Activated CD8-positive, alpha-beta memory T cell treated with anti-CD3 and anti-CD28 coated beads, Interleukin-2, amount 10 ng/mL, durations not matched to agents 7 days and 5 days (primary cell): ENCODE measurements around the gene ARID4B. TPM values are rescaled to one million over a fixed set of nuclear protein-coding genes. Genes with fewer than 3 reads are reported as not detected.
"Not testable (repeated sequence)": the region's sequence is repeated elsewhere in the genome, so short reads cannot be mapped to it uniquely, and the experiment has no call there.

Experiments
- ATAC-seq: fragments of 150-1000 bp; cut with Tn5 transposase; one replicate; pipeline ENCODE4 v1.10.0; 2021; ENCODE audit warnings: moderate library complexity
- CTCF ChIA-PET: fragments of 350-600 bp; sonication (Branson Sonifier 250); formaldehyde crosslinking; loops from one replicate; lab custom pipeline; 2021; ENCODE audit warnings: antibody characterized with exemption; lab: Charles Lee
- DNase-seq: peaks from one replicate; pipeline ENCODE4 v3.0.0-alpha.2; 2020
- H3K27ac Mint-ChIP-seq: one replicate; pipeline ENCODE4 v1.8.0; 2021; ENCODE audit warnings: mild to moderate bottlenecking, mixed read lengths
- H3K27me3 Mint-ChIP-seq: one replicate; pipeline ENCODE4 v1.8.0; 2021; ENCODE audit warnings: mixed read lengths
- H3K36me3 Mint-ChIP-seq: one replicate; pipeline ENCODE4 v1.8.0; 2021; ENCODE audit warnings: mild to moderate bottlenecking, mixed read lengths
- H3K4me1 Mint-ChIP-seq: one replicate; pipeline ENCODE4 v1.8.0; 2021; ENCODE audit warnings: mixed read lengths
- H3K4me3 Mint-ChIP-seq: one replicate; pipeline ENCODE4 v1.8.0; 2021; ENCODE audit warnings: mild to moderate bottlenecking, moderate library complexity, mixed read lengths
- H3K9me3 Mint-ChIP-seq: one replicate; pipeline ENCODE4 v1.8.0; 2022; ENCODE audit warnings: low read depth, mixed read lengths
- total RNA-seq, 2 experiments: library from RNA; stranded (reverse); gene quantifications; one replicate each; pipeline ENCODE4 v1.2.3, GENCODE V29; 2021

ARID4B gene
- total RNA-seq, 2 experiments from 2014 or later = 43.3 to 61.0 TPM

DNA sequence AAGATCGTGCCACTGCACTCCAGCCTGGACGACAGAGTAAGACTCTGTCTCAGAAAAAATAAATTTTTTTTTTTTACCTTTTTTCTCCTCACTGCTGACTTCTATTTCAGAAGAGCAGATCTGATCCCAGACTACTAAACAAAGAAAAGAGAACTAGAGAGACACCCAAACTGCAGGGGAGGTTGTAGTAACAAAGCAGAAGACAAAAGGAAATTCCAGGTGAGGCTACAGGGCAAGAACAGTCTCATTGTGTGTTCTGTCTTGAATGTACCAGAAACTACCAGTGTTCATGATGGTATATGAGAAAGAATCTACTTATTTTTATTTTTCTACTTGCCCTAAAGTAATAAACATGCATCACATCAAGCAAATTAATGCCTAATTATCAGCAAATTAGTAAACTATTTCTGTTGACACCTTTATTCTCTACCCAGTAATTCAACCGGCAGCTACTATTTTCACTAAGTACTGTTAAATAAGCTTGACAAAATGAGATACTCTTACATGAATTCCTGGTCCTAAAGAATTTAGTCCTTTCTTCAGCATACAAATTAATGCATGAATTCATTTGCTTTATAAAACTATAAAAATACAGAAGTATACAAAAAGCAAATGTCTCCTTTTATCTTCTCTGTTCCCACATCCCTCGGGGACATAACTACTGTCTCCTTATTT lies 40.6 kb downstream of the ARID4B start:
- CTCF ChIA-PET = no interaction called here
- ATAC-seq = no peak
- H3K27ac Mint-ChIP-seq = no peak overlapping the region

DNA sequence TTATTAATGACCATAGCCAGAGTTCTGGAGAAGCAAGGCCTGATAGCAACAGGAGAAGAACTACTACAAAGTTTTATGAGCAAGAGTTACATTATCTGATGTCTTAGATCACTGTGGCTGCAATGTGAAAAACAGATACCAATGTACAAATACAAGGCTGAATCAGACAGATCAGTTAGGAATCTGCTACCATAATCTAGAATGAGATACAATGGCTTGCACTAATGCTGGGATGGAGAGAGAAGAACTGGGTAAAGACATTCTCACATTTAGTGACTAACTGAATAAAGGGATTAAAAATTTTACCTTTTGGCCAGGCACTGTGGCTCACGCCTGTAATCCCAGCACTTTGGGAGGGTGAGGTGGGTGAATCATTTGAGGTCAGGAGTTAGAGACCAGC lies 41.3 kb downstream of the ARID4B start:
- peaks cover 8% of the 10 kb centered on the region for H3K36me3 Mint-ChIP-seq
- DNase-seq = no peak
- CTCF ChIA-PET = no interaction called here
- H3K4me3 Mint-ChIP-seq = no peak overlapping the region
- no peak for ATAC-seq
- H3K4me1 Mint-ChIP-seq = peaks cover 37% of the 10 kb centered on the region
- no peak overlapping the region for H3K27ac Mint-ChIP-seq
- no peaks in the 10 kb centered on the region for H3K9me3 Mint-ChIP-seq
- no peaks in the 10 kb centered on the region for H3K27me3 Mint-ChIP-seq

More for the DNA sequence above, 40.6 kb downstream of the ARID4B start:
- no peaks in the 10 kb centered on the region for H3K9me3 Mint-ChIP-seq
- peaks cover 36% of the 10 kb centered on the region for H3K4me1 Mint-ChIP-seq
- H3K36me3 Mint-ChIP-seq = peaks cover 8% of the 10 kb centered on the region
- DNase-seq = no peak
- H3K27me3 Mint-ChIP-seq = no peaks in the 10 kb centered on the region
- no peak overlapping the region for H3K4me3 Mint-ChIP-seq

DNA sequence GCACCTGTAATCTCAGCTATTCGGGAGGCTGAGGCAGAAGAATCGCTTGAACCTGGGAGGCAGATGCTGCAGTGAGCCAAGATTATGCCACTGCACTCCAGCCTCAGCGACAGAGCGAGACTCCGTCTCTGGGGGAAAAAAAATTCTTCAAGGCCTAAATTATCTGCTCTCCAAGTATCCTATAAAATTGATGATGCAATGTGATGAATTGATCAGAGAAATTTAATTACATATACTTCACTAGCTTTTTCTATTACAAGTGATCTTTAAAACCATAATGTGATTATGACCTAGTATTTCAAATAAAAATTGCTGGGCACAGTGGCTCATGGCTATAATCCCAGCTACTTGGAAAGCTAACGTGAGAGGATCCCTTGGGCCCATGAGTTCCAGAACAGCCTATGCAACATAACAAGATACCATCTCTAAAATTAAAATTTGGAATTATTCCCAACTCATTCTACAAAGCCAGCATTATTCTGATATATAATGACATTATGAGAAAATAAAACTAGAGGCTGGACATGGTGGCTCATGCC lies 43.7 kb downstream of the ARID4B start:
- no peak overlapping the region for H3K27ac Mint-ChIP-seq
- H3K4me3 Mint-ChIP-seq = no peak overlapping the region
- CTCF ChIA-PET = interaction anchor here (0.9 to 1.1 kb wide), 2 partner anchors 9 to 132 kb away, joined by 3 read pairs; no protein-coding TSS in a partner anchor
- H3K27me3 Mint-ChIP-seq = no peaks in the 10 kb centered on the region
- H3K36me3 Mint-ChIP-seq = peaks cover 7% of the 10 kb centered on the region
- ATAC-seq = no peak
- peaks cover 30% of the 10 kb centered on the region for H3K4me1 Mint-ChIP-seq
- DNase-seq = no peak
- H3K9me3 Mint-ChIP-seq = no peaks in the 10 kb centered on the region

DNA sequence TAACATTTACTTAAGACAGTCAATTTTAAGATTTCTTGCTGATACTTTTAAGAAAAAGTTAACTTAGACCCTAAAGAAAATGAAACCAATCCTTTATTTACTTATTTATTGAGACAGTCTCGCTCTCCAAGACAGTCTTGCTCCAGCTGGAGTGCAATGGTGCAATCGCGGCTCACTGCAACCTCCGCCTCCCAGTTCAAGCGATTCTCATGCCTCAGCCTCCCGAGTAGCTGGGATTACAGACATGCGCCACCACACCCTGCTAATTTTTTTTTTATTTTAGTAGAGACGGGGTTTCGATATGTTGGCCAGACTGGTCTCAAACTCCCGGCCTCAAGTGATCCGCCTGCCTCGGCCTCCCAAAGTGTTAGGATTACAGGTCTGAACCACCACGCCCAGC lies 44.3 kb downstream of the ARID4B start:
- not testable (repeated sequence) for H3K36me3 Mint-ChIP-seq, H3K9me3 Mint-ChIP-seq, H3K4me3 Mint-ChIP-seq, H3K27me3 Mint-ChIP-seq, DNase-seq, H3K27ac Mint-ChIP-seq, ATAC-seq
- H3K4me1 Mint-ChIP-seq = peaks cover 27% of the 10 kb centered on the region
- CTCF ChIA-PET = interaction anchor here (0.9 kb wide), 1 partner anchor 8 kb away, joined by 3 read pairs; no protein-coding TSS in a partner anchor

DNA sequence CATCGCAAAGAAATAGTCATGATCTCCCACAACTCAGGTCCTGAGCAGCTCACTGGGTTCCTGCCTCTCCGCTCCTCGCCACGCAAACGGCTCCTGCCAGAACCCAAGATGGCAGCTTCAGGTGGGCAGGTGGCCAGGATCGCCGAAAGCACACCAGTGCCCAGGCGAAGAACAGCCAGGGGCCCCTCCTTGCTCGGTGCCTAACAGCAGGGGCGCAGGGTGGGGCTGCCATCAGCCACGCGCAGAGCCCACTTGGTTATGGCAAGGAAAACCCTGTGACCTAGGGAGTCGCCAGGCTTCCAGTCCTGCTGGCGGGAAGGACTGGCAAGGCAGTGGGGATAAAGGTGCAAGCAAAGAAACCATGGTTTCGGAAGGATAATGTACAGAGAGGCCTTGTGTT lies 47.5 kb downstream of the ARID4B start:
- CTCF ChIA-PET = no interaction called here
- Mint-ChIP-seq H3K9me3 (no peaks in the 10 kb centered on the region), H3K4me3 (no peak overlapping the region), H3K27me3 (no peaks in the 10 kb centered on the region), H3K27ac (no peak overlapping the region), H3K36me3 (peaks cover 4% of the 10 kb centered on the region), H3K4me1 (peaks cover 20% of the 10 kb centered on the region)
- ATAC-seq = no peak
- no peak for DNase-seq

DNA sequence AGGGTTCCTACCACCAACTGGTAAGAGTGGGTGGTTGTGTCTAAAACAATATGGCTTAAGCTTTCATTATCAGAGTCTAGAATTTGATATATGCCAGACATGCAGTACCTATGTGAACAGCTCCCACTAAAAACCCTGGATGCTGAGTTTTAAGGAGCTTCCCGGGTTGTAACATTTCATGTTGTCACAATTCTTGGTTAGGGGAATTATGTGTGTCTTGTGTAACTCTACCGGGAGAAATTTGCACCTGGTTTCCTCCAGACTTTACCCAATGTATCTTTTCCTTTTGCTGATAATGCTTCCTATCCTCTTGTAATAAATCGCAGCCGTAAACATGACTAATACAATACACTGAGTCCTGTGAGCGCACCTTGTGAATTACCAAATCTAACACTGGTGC lies 48.3 kb downstream of the ARID4B start:
- DNase-seq = no peak
- ATAC-seq = no peak
- H3K4me1 Mint-ChIP-seq = peaks cover 25% of the 10 kb centered on the region
- CTCF ChIA-PET = no interaction called here
- H3K27me3 Mint-ChIP-seq = no peaks in the 10 kb centered on the region
- no peak overlapping the region for H3K4me3 Mint-ChIP-seq
- no peaks in the 10 kb centered on the region for H3K9me3 Mint-ChIP-seq
- H3K27ac Mint-ChIP-seq = no peak overlapping the region
- H3K36me3 Mint-ChIP-seq = peaks cover 4% of the 10 kb centered on the region

DNA sequence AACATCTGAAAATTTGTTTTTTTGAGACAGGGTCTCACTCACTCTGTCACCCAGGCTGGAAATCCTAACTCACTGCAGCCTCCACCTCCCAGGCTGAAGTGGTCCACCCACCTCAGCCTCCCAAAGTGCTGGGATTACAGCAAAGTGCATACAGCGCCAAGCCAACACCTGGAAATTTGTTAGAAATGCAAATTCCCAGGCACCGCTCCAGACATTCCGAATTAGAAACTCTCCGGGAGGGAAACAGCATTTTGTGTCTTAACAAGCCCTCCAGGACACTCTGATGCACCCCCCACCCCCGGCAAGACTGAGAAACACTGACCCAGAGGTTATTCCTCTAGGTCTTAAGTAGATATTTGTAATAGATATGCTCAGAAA lies 49.1 kb downstream of the ARID4B start:
- Mint-ChIP-seq H3K36me3 (peaks cover 4% of the 10 kb centered on the region), H3K27ac (no peak overlapping the region), H3K4me3 (no peak overlapping the region), H3K9me3 (no peaks in the 10 kb centered on the region), H3K4me1 (peaks cover 25% of the 10 kb centered on the region), H3K27me3 (no peaks in the 10 kb centered on the region)
- no peak for DNase-seq
- ATAC-seq = no peak
- CTCF ChIA-PET = no interaction called here

DNA sequence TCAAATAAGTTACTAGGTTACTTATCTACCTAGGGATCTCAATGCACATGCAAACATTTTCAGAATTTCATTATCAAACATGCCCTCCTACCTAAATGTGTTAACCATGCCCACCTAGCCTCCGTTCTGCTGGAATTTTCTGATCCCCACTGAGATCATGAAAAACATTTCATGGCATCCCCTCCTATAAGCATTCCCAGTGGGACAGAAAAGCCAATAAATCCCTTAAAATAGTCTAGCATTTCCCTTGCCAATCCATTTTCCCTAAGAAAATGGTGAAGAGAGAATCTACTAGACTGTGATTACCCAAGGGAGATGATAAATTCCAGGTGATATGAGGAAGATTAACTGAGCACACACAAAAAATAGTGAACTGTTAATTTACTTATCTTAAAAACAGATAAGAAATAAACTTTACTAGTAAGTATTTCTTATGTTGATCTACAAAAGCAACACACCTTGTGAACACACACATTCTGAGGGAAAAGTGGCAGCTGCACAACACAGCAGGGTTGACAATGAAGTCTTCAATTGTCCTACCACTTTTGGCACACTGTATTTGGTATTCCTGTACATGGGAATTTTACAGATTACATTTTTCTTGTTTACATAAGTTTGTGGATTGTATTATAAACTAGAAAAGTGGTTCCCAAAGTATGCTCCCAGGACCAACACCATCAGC lies 49.6 kb downstream of the ARID4B start:
- no peak overlapping the region for H3K4me3 Mint-ChIP-seq
- H3K36me3 Mint-ChIP-seq = peaks cover 4% of the 10 kb centered on the region
- CTCF ChIA-PET = interaction anchor here (1.6 kb wide), 1 partner anchor 25 kb away, joined by 3 read pairs; no protein-coding TSS in a partner anchor
- no peaks in the 10 kb centered on the region for H3K27me3 Mint-ChIP-seq
- ATAC-seq = no peak
- no peaks in the 10 kb centered on the region for H3K9me3 Mint-ChIP-seq
- peaks cover 25% of the 10 kb centered on the region for H3K4me1 Mint-ChIP-seq
- no peak for DNase-seq
- H3K27ac Mint-ChIP-seq = no peak overlapping the region

DNA sequence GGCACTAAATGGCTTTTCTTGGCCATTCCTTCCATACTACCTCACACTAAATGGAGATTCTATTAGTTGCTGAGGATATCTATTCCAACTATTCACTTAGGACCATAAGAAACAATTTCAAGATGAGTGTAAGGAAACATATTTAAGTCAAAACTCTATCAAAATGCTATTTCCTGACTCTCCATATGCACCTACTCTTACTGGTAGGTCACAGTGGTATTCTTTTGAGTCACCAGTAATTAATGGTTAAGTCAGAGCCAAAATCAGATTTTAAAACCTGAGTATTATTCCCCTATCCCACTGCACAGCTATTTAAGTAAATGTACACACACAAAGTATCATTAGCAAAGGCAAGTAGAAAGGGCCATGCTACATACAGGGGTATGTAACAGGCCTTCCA lies 50.3 kb downstream of the ARID4B start:
- no peaks in the 10 kb centered on the region for H3K9me3 Mint-ChIP-seq
- no peak overlapping the region for H3K27ac Mint-ChIP-seq
- peaks cover 4% of the 10 kb centered on the region for H3K36me3 Mint-ChIP-seq
- H3K4me1 Mint-ChIP-seq = peaks cover 25% of the 10 kb centered on the region
- ATAC-seq = no peak
- CTCF ChIA-PET = interaction anchor here (1.6 kb wide), 1 partner anchor 25 kb away, joined by 3 read pairs; no protein-coding TSS in a partner anchor
- no peak overlapping the region for H3K4me3 Mint-ChIP-seq
- DNase-seq = no peak
- H3K27me3 Mint-ChIP-seq = no peaks in the 10 kb centered on the region

DNA sequence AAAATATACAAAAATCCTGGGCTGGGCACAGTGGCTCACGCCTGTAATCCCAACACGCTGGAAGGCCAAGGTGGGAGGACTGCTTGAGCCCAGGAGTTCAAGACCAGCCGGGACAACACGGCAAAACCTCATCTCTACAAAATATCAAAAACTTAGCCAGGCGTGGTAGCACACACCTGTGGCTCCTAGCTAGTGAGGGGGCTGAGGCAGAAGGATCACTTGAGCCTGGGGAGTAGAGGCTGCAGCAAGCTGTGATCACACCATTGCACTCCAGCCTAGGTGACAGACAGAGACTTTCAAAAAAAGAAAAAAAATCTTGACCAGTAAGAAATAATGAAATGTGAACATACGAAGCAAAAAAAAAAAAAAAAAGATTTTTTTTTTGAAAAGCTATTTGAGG lies 52.1 kb downstream of the ARID4B start:
- no peak for DNase-seq

DNA sequence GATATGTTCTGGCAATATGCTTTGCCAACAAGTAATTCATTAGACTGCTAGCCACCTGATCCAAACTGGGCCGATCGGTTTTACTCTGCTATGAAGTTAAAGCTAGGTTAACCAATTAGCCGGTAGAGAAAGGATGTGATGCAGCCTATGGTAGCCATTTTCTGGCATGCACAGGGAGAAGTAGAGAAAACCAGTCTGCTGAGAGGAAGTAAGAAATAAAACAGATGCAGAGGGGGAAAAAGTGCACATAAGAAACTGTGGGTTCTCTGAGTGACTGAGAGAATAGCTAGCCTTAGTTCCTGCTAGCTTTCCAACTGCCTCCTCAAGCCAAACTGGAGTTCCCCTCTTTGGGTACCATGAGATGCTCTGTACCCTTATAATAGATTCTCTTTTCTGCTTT lies 52.8 kb downstream of the ARID4B start:
- Mint-ChIP-seq H3K27me3 (no peaks in the 10 kb centered on the region), H3K36me3 (peaks cover 6% of the 10 kb centered on the region), H3K27ac (peak overlapping the region; percentile 51), H3K4me1 (peaks cover 38% of the 10 kb centered on the region), H3K4me3 (no peak overlapping the region), H3K9me3 (no peaks in the 10 kb centered on the region)
- ATAC-seq = peak; percentile 66
- no peak for DNase-seq
- CTCF ChIA-PET = interaction anchor here (1.0 to 1.6 kb wide), 6 partner anchors 8 to 698 kb away, joined by 3 to 5 read pairs (median 3); no protein-coding TSS in a partner anchor

More for the DNA sequence above, 52.1 kb downstream of the ARID4B start:
- H3K27me3 Mint-ChIP-seq = no peaks in the 10 kb centered on the region
- no peak overlapping the region for H3K4me3 Mint-ChIP-seq
- H3K9me3 Mint-ChIP-seq = no peaks in the 10 kb centered on the region
- peak overlapping the region; percentile 51 for H3K27ac Mint-ChIP-seq
- CTCF ChIA-PET = interaction anchor here (0.6 to 1.6 kb wide), 7 partner anchors 8 to 698 kb away, joined by 3 to 5 read pairs (median 3); no protein-coding TSS in a partner anchor
- peaks cover 32% of the 10 kb centered on the region for H3K4me1 Mint-ChIP-seq
- peaks cover 4% of the 10 kb centered on the region for H3K36me3 Mint-ChIP-seq
- ATAC-seq = no peak

DNA sequence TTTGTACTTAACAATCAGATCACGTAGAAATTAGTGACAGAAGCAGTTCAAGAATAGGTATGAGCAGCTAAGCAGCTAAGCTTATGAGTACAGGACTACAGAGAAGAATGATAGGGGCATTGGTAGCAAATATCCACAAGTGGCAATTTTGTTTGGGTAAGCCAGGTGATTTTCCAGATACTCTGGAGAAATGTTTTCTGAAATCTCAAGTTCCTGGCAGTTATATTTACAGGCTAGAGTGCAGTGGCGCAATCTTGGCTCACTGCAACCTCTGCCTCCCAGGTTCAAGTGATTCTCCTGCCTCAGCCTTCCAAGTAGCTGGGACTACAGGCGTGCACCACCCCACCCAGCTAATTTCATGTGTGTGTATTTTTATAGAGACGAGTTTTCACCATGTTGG lies 55.1 kb downstream of the ARID4B start:
- Mint-ChIP-seq H3K9me3 (no peaks in the 10 kb centered on the region), H3K27me3 (no peaks in the 10 kb centered on the region), H3K27ac (no peak overlapping the region), H3K4me3 (no peak overlapping the region), H3K4me1 (peaks cover 39% of the 10 kb centered on the region), H3K36me3 (peaks cover 10% of the 10 kb centered on the region)
- DNase-seq (no peak), ATAC-seq (no peak)
- CTCF ChIA-PET = interaction anchor here (1.0 to 1.4 kb wide), 3 partner anchors 16 to 144 kb away, joined by 3 to 4 read pairs (median 3); no protein-coding TSS in a partner anchor

DNA sequence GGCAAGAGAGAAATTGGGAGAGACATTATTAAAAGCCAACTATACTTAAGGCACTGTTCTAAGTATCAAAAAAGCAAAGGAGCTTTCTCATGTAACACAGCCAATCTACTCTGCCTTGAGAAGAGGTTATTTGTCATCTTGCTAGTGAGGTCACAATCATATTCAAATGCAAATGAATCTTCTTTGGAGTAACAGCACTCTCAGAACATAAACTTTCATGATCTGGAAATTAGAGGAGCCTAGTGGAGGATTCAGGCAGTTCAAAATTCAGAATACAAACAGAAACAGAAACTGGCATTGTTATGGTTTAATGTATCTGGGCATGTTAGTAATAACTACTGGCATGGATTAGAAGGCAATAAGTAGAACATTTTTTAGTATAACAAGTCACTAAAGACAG lies 57.4 kb downstream of the ARID4B start:
- Mint-ChIP-seq H3K36me3 (peaks cover 8% of the 10 kb centered on the region), H3K4me3 (no peak overlapping the region), H3K27ac (peak overlapping the region; percentile 22), H3K4me1 (peaks cover 35% of the 10 kb centered on the region), H3K9me3 (no peaks in the 10 kb centered on the region), H3K27me3 (no peaks in the 10 kb centered on the region)
- ATAC-seq = peak; percentile 77
- no peak for DNase-seq
- CTCF ChIA-PET = no interaction called here
